Transverse colon (tissue), 4 donors: ENCODE results near the gene SRGAP1. TPM values are rescaled to one million over a fixed set of nuclear protein-coding genes. Genes with fewer than 3 reads are reported as not detected.
"Not testable (repeated sequence)": the region's sequence is repeated elsewhere in the genome, so short reads cannot be mapped to it uniquely, and the experiment has no call there.

Source experiments
- DNase-seq: peaks from one replicate; pipeline ENCODE4 v3.0.0-alpha.2; 2019
- H3K27ac ChIP-seq, 4 donors: fragments of 200-600 bp; sonication (generic); 2 replicates each; pipeline ENCODE4 v1.5.1; 2016 to 2018; ENCODE audit warnings: inconsistent platforms in 4 of 4
- H3K27me3 ChIP-seq: fragments of 200-600 bp; sonication (generic); 2 replicates; pipeline ENCODE4 v1.5.1; 2017; ENCODE audit warnings: inconsistent platforms
- H3K36me3 ChIP-seq, 4 donors: fragments of 200-600 bp; sonication (generic); 2 replicates each; pipeline ENCODE4 v1.5.1; 2017 to 2019; ENCODE audit warnings: inconsistent platforms in 4 of 4
- H3K4me1 ChIP-seq, 4 donors: fragments of 200-600 bp; sonication (generic); 2 replicates each; pipeline ENCODE4 v1.5.1; 2017 to 2020; ENCODE audit warnings: inconsistent platforms in 4 of 4
- H3K4me3 ChIP-seq, 4 donors: fragments of 200-600 bp; sonication (generic); 1 replicate in 1 of 4; 2 replicates in 3 of 4; pipeline versions ENCODE4 v1.5.1 to v1.6.1; 2017 to 2019; ENCODE audit warnings: inconsistent platforms in 4 of 4
- H3K9me3 ChIP-seq, 2 donors: fragments of 200-600 bp; sonication (generic); 2 replicates each; pipeline ENCODE4 v1.5.1; 2017 to 2019; ENCODE audit warnings: inconsistent platforms in 2 of 2
- CTCF ChIP-seq, 5 experiments: fragments of 200-600 bp in 3 of 5; fragments of 450-650 bp in 2 of 5; sonication (generic) in 3 of 5; IDR thresholded peaks; 1 replicate in 2 of 5; 2 replicates in 3 of 5; pipeline ENCODE4 v1.5.1; 2016 to 2017; ENCODE audit warnings: antibody characterized with exemption in 5 of 5, inconsistent platforms in 3 of 5, mild to moderate bottlenecking in 2 of 5, moderate library complexity in 1 of 5
- EP300 ChIP-seq: sonication (generic); formaldehyde crosslinking; IDR thresholded peaks from one replicate; pipeline ENCODE4 v1.6.1; 2017; ENCODE audit warnings: antibody characterized with exemption, low read depth
- POLR2A ChIP-seq: fragments of 450-650 bp; IDR thresholded peaks from one replicate; pipeline ENCODE4 v1.6.1; 2016; ENCODE audit warnings: antibody characterized with exemption, mild to moderate bottlenecking, moderate library complexity
- POLR2AphosphoS5 ChIP-seq, 3 donors: sonication (generic); formaldehyde crosslinking; IDR thresholded peaks; one replicate each; pipeline ENCODE4 v1.6.1; 2016; ENCODE audit warnings: antibody characterized with exemption in 3 of 3
- WGBS, 2 donors: methylation state at CpG; one replicate each; pipeline ENCODE4 v1.1.5; 2018; ENCODE audit warnings: low coverage in 1 of 2; 5-methylcytosine and 5-hydroxymethylcytosine counted together
- in situ Hi-C, 4 donors: fragments of 200-750 bp; cut with MboI; loops; one replicate each; pipeline versions ENCODE4 v1.15.0 to v1.15.1; 2017; ENCODE audit warnings: low sequenced_read_pairs in 3 of 4, low pct_ligation_motif_present in 1 of 4, low pct_unique_long_range_greater_than_20kb in 1 of 4
- intact Hi-C: fragments of 100-400 bp; cut with DNase I; formaldehyde crosslinking; loops from one replicate; pipeline ENCODE4 v1.15.1; 2023; ENCODE audit warnings: low total_unique reads
- total RNA-seq, 4 donors: library from RNA; depleted of rRNA; stranded (reverse); fragments of >200 nt; gene quantifications; one replicate each; pipeline ENCODE4 v1.1.0, GENCODE V29; 2016

Gene SRGAP1
- total RNA-seq, 4 donors from 2014 or later: 16.0 to 720 (median 51.4) TPM

GRCh38 chr12:64009321-64010068 lies 165.0 kb downstream of the SRGAP1 start:
- no peak overlapping the region for H3K4me3 ChIP-seq
- no peaks in the 10 kb centered on the region for H3K36me3 ChIP-seq
- in situ Hi-C loops (no loop called here), intact Hi-C loops (no loop called here)
- peak overlapping the region in 2 of 4 donors; percentile 13 to 33 for H3K27ac ChIP-seq
- TF ChIP-seq POLR2AphosphoS5 (IDR thresholded peaks at IDR 0.05): no peak
- no peak for TF ChIP-seq CTCF (IDR thresholded peaks at IDR 0.05)
- TF ChIP-seq POLR2A: no peak
- TF ChIP-seq EP300: no peak
- peaks cover 0 to 3% (median 0%) of the 10 kb centered on the region in 4 donors for H3K4me1 ChIP-seq
- no peak for DNase-seq
- H3K9me3 ChIP-seq: no peaks in the 10 kb centered on the region
- H3K27me3 ChIP-seq: no peaks in the 10 kb centered on the region
- WGBS, 2 donors: 80% methylated on average over 4 of the region's 4 CpGs

- WGBS, 2 donors: 67 to 79% methylated on average over 3 to 4 of the region's 4 CpGs
- TF ChIP-seq EP300 (no peak), POLR2AphosphoS5 (IDR thresholded peaks at IDR 0.05) (no peak), CTCF (IDR thresholded peaks at IDR 0.05) (no peak)
- in situ Hi-C loops (no loop called here), intact Hi-C loops (no loop called here)
- Histone ChIP-seq H3K4me3 (no peak overlapping the region), H3K9me3 (no peaks in the 10 kb centered on the region), H3K4me1 (peaks cover 0 to 3% (median 0%) of the 10 kb centered on the region in 4 donors), H3K27ac (peak overlapping the region in 3 of 4 donors; percentile 13 to 43 (median 13)), H3K27me3 (no peaks in the 10 kb centered on the region), H3K36me3 (no peaks in the 10 kb centered on the region)
- DNase-seq: no peak
Observed at GRCh38 chr12:64010069-64010686, 165.7 kb downstream of the SRGAP1 start.

- no peaks in the 10 kb centered on the region for H3K27me3 ChIP-seq
- H3K4me1 ChIP-seq: no peaks in the 10 kb centered on the region
- TF ChIP-seq POLR2AphosphoS5 (IDR thresholded peaks at IDR 0.05) (no peak), CTCF (IDR thresholded peaks at IDR 0.05) (no peak), POLR2A (no peak), EP300 (no peak)
- no peak overlapping the region for H3K27ac ChIP-seq
- H3K9me3 ChIP-seq: no peaks in the 10 kb centered on the region
- H3K4me3 ChIP-seq: no peak overlapping the region
- in situ Hi-C loops: no loop called here
- 81 to 83% methylated on average over 5 of the region's 5 CpGs for WGBS, 2 donors
- no peaks in the 10 kb centered on the region for H3K36me3 ChIP-seq
- intact Hi-C loops: no loop called here
- no peak for DNase-seq
Observed at GRCh38 chr12:64016521-64016920, 172.0 kb downstream of the SRGAP1 start.

- H3K4me3 ChIP-seq, DNase-seq, H3K9me3 ChIP-seq, H3K36me3 ChIP-seq, H3K4me1 ChIP-seq, H3K27ac ChIP-seq, in situ Hi-C loops, H3K27me3 ChIP-seq, intact Hi-C loops: not testable (repeated sequence)
- WGBS, 2 donors: 88 to 90% methylated on average over 8 of the region's 8 CpGs
Observed at GRCh38 chr12:64018116-64018515, 173.6 kb downstream of the SRGAP1 start.
